ENCODE measurements around the gene CHD1L.

DNA sequence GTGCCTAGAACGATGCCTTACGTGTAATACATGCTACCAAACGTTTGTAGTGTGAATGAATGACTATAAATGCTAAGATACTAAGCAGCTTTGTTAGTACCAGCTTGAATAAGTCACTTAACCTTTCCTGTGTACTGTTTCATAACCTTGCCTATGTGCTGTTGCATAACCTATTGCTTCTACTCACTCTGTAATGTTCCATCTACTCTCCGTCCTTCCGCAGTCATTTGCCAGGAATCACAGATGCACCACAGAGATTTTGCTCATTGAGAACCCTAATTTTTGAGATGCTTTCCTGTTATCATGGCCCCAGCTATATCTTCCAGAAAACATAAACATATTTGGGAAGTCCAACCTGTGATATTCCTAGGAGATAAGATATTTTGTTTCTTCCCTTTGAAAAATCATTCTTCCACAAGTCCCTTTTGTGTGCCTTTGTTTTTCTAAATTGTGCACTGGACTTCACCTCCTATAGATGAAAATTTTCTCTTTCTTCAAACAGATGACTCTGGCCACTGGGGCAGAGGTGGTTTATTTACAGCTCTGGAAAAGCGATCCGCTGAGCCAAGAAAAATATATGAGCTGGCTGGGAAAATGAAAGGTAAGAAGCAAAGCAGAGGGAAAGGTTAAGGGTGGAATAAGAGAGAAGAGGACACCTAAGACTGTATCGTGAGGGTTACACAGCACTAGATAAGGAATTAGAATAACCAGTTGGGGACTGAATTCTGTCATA lies 44.8 kb downstream of the CHD1L start:
- TF ChIP-seq EZH2 (conservative IDR thresholded peaks at IDR 0.05; ENCODE audit: low read depth, low read length) (no peak), POLR2AphosphoS2 (IDR thresholded peaks at IDR 0.05; ENCODE audit: low read depth, low read length) (no peak), POLR2A (IDR thresholded peaks at IDR 0.05; ENCODE audit: insufficient read depth in 1 of 2, low read depth in 2 of 2, low read length in 2 of 2) (no peak), SNAI1 (CRISPR knock-in tag; IDR thresholded peaks at IDR 0.05; ENCODE audit: borderline replicate concordance) (no peak), CENPT (CRISPR knock-in tag; IDR thresholded peaks at IDR 0.05; ENCODE audit: low read depth) (no peak), BRCA1 (CRISPR knock-in tag; IDR thresholded peaks at IDR 0.05) (no peak), CBX5 (CRISPR knock-in tag; IDR thresholded peaks at IDR 0.05; ENCODE audit: borderline replicate concordance) (no peak)
- TF ChIP-seq, protein P1, sequence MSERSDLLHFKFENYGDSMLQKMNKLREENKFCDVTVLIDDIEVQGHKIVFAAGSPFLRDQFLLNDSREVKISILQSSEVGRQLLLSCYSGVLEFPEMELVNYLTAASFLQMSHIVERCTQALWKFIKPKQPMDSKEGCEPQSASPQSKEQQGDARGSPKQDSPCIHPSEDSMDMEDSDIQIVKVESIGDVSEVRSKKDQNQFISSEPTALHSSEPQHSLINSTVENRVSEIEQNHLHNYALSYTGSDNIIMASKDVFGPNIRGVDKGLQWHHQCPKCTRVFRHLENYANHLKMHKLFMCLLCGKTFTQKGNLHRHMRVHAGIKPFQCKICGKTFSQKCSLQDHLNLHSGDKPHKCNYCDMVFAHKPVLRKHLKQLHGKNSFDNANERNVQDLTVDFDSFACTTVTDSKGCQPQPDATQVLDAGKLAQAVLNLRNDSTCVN (CRISPR knock-in tag; IDR thresholded peaks at IDR 0.05; ENCODE audit: borderline replicate concordance): no peak
